HG03442 (cell line): ENCODE measurements around the gene CTSE.

Experiments
- ATAC-seq: cut with Tn5 transposase; IDR thresholded peaks from one replicate; pipeline ENCODE4 v1.9.1; 2021; ENCODE audit warnings: mild to moderate bottlenecking, moderate library complexity; ENCODE audit not compliant: unreplicated experiment

Gene CTSE

GRCh38 chr1:205973377-205974232, 50.1 kb downstream of the CTSE start:
- no peak for ATAC-seq

DNA sequence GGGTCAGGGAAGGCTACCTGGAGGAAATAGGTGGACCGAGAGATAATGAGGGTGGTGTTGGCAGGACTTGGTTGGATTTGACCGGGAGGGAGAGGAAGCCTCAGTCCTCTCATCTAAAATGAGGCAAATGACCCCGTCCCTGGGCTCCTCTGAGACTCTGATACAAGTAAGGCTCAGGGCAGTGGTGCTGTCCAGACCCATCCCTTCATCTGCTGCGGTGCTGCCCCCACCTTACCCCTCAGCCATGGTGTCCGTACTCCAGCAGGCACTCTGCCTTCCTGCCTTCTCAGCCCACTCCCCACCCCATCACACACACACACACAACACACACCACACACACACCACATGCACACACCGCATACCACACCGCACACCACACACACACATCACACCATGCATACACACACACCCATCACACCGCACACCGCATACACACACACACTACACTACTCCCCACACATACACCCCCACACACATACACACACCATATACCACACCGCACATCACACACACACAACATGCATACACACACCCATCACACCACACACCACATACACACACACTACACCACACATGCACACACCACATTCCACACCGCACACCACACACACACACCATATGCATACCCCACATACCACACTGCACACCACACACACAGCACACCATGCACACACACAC, 51.1 kb downstream of the CTSE start:
- no peak for ATAC-seq

DNA sequence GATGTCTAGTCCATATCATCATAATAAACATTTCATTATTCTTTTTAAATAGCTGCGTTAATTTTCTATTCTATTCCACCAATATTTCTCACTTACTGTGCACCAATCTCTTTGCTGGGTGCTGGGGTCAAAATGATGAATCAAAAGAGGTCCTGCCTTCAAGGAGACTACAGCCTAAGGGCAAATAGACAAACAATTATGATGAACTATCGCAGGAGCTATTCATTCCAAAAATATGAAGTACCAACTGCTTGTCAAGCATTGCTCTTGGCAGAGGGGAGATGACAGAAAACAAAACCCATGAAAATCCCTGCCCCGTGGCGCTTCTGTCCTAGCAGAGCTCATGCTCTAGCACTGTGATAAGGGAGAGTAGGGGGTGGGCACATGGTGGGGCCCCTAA, 51.6 kb downstream of the CTSE start:
- ATAC-seq: no peak

DNA sequence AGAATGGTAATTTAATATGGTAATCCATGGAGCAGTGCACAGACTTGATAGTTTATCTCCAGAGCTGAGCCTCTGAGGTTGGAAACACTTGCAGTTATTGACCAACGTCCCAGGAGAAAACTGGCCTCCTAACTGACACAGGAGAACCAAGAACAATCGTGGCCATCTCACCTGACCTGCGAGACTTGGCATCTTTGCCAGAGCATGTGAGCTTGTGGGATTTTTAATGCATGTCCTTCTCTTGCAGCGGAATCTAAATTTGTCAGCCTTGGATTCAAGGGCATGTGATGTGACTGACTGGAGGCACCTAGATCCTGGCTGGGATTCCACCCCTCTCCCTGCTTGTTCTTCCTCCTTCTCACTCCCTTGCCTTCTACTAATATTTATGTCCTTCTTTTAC, 52.6 kb downstream of the CTSE start:
- ATAC-seq: no peak

- ATAC-seq: no peak
Measured at GRCh38 chr1:205970486-205970885, 53.2 kb downstream of the CTSE start.

DNA sequence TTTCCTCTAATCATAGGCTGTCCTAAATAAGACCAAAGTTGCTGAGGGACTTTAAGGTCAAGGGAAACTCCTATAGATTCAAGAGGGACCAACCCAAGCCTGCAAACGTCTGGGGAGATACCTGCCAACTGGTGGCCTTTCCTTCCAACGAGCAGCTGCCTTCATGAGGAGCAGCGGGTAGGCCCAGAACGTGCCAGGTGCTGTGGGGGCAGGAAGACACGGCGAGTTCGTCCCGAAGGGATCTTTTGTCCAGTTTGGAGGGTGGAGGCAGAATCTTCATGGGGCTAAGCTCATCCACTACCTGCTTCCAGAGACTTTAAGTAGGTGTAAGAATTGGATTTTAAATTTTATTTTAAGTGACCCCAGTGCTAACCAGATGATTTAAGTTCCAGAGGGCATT, 54.5 kb downstream of the CTSE start:
- no peak for ATAC-seq

GRCh38 chr1:205967554-205968335, 56.0 kb downstream of the CTSE start:
- ATAC-seq: no peak

GRCh38 chr1:205965036-205965884, 58.4 kb downstream of the CTSE start:
- no peak for ATAC-seq

DNA sequence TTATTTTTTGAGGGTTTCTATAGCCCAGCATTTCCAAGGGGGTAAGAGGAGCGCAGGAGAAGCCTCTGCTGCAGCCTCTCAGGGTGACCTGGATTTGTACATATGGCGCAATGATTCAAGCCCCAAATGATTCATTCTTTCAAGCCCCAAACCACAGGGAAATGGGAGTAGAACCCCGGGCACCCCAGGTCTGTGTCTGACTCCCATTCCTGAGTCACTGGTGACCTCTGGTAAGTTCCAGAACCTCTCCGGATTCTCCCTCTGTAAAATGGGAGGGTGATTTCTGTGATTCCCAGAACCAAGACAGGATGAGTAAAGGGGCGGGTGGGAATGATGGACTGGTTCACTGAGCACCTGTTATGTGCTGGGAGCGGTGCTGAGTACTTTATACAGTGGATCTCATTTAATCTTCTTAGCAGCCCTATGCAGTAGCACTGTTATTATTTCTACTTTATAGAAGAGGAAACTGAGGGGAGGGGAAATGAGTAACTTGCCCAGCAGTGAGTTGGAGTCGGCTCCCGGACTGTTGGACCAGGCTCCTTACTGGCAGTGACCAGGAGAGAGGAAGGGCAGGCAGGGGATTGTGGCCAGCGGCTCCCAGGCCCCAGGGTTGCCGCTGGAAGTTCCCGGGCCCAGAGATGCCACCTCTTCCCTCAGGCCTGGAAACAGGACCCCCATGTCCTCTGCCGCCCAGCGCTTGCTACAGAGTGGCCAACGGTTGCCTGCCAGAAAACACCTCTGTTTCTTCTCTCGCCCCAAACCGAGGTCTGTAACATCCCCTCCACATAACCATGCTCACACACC, 60.1 kb downstream of the CTSE start:
- ATAC-seq: no peak

DNA sequence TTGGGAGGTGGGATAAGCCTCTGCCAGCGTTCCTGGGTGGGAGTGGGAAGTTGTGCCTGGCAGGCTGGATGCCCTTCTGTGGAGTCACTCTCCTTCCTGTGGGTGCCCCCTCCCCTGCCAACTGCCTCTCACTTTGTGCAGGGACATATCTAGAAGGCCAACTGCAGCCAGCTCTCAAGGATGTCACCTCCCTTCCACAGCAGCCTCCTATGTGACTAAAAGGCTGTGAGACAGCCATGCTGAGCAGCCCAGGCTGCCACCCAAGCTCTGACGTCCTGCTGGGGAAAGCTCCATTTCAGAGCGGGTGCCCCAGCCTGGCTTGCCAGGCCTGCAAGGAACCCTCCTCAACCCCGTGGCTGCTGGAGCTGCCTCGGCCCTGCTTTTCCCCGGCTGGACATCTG, 60.9 kb downstream of the CTSE start:
- ATAC-seq: no peak

DNA sequence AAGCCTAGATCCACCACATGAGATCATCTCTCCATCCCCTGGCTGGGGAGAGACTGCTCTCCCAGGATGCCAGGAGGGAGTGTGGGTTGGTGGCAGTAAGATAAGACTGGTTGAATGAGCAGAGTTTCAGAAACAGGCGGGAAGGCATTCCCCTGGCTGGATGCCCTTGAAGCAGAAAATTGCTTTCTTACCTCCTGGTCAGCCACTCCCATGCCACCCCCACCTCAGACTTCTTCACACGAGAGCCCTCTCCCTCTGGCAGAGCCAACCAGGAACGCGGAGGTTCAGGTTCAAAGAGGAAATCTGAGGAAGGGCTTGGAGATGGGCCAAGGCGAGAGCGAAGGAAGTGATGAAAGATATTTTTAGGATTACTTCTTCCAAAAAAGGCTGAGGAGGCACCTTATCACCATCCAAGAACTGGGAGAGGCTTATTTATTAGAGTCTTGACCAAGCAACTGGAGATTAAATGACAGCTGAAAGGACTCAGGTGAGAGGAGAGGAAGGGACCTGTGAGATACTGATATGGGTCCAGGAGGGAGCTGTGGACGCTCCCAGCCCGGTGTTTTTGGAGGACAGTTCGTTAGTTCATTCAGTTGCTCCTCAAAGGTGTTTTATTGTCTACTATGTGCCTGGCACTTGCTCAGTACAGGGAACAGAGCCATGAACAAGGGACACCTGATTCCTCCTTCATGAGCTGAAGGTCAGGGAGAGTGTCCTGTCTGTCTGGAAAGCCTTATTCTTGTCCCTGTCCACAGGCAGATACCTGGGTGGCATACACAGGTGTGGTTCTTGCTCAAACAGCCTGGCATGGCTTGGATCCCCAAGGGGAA, 61.5 kb downstream of the CTSE start:
- ATAC-seq: no peak

GRCh38 chr1:205961405-205961804, 62.3 kb downstream of the CTSE start:
- no peak for ATAC-seq

- ATAC-seq: no peak
Measured at GRCh38 chr1:205959789-205960188, 63.9 kb downstream of the CTSE start.
